GM12878 (cell line): ENCODE measurements around the gene ANO7. TPM values are rescaled to one million over a fixed set of nuclear protein-coding genes. Genes with fewer than 3 reads are reported as not detected.

Experiments
- ATAC-seq: fragments of 200-7000 bp; cut with Tn5 transposase; 3 replicates; pipeline ENCODE4 v1.9.1; 2020; ENCODE audit warnings: mild to moderate bottlenecking, moderate library complexity
- BruUV-seq: library from RNA; stranded (reverse); fragments of 400-500 nt; replicated peaks from 2 replicates; lab custom pipeline; 2021; lab: Mats Ljungman, UMichigan
- CTCF ChIA-PET: fragments of 300-600 bp; sonication (Branson Sonifier 250); formaldehyde crosslinking; extraction: SDS; loops from one replicate; lab custom pipeline; 2021; ENCODE audit warnings: inconsistent platforms; lab: Yijun Ruan, JAX
- POLR2A ChIA-PET: fragments of 350-600 bp; formaldehyde crosslinking; extraction: SDS; loops from one replicate; lab custom pipeline; 2021; ENCODE audit warnings: inconsistent platforms; lab: Charles Lee
- RAD21 ChIA-PET: fragments of 300-600 bp; sonication (Branson Sonifier 250); formaldehyde crosslinking; loops from one replicate; lab custom pipeline; 2023; ENCODE audit warnings: antibody characterized with exemption; ENCODE audit not compliant: unreplicated experiment; lab: Charles Lee
- SMC1A ChIA-PET: fragments of 300-600 bp; sonication (Branson Sonifier 250); formaldehyde crosslinking; loops from one replicate; lab custom pipeline; 2023; ENCODE audit not compliant: unreplicated experiment, uncharacterized antibody; lab: Charles Lee
- DNase-seq: peaks from one replicate; pipeline ENCODE4 v3.0.0-alpha.2; 2011; ENCODE audit warnings: low read depth, low spot score
- FAIRE-seq: peaks from 3 replicates; lab custom pipeline; 2011; peaks lifted over from hg19 to GRCh38; lab: Jason Lieb, UNC
- H2AFZ ChIP-seq: 2 replicates; pipeline ENCODE4 v1.6.0; 2011; ENCODE audit warnings: low read depth, low read length, control low read depth; ENCODE audit not compliant: control insufficient read depth
- H3K27ac ChIP-seq: 2 replicates; pipeline ENCODE4 v1.5.1; 2011; ENCODE audit warnings: control low read depth; ENCODE audit not compliant: control insufficient read depth, insufficient read depth
- H3K27me3 ChIP-seq, 2 experiments: replicated peaks in 1 of 2; 2 replicates each; pipeline versions ENCODE4 v1.6.0 to v1.6.1; 2011; ENCODE audit warnings: low read length in 1 of 2; ENCODE audit not compliant: control insufficient read depth in 2 of 2, insufficient read depth in 2 of 2
- H3K36me3 ChIP-seq, 2 experiments: 2 replicates each; pipeline ENCODE4 v1.5.1; 2011; ENCODE audit warnings: low read length in 1 of 2; ENCODE audit not compliant: control insufficient read depth in 2 of 2, insufficient read depth in 2 of 2
- H3K4me1 ChIP-seq: 2 replicates; pipeline ENCODE4 v1.6.1; 2011; ENCODE audit warnings: mild to moderate bottlenecking, low read length, moderate library complexity, mixed read lengths; ENCODE audit not compliant: control insufficient read depth, insufficient read depth
- H3K4me2 ChIP-seq: 2 replicates; pipeline ENCODE4 v1.6.0; 2011; ENCODE audit warnings: control low read depth; ENCODE audit not compliant: control insufficient read depth, insufficient read depth
- H3K4me3 ChIP-seq: fragments of 200-600 bp; sonication (generic); 2 replicates; pipeline ENCODE4 v1.5.1; 2016
- H3K79me2 ChIP-seq: 2 replicates; pipeline ENCODE4 v1.6.0; 2011; ENCODE audit warnings: low read length; ENCODE audit not compliant: control insufficient read depth, insufficient read depth
- H3K9ac ChIP-seq: 2 replicates; pipeline ENCODE4 v1.8.0; 2011; ENCODE audit warnings: low read length, control low read depth, mixed read lengths; ENCODE audit not compliant: control insufficient read depth, insufficient read depth
- H3K9me3 ChIP-seq: replicated peaks from 3 replicates; pipeline ENCODE4 v1.5.1; 2011; ENCODE audit warnings: mild to moderate bottlenecking, low read length; ENCODE audit not compliant: control insufficient read depth, insufficient read depth
- H4K20me1 ChIP-seq: 2 replicates; pipeline ENCODE4 v1.6.0; 2011; ENCODE audit not compliant: control insufficient read depth, insufficient read depth
- BHLHE40 ChIP-seq, 2 experiments: fragments of 450-650 bp in 1 of 2; IDR thresholded peaks; 2 replicates each; pipeline ENCODE4 v1.6.1; 2011 to 2017; ENCODE audit warnings: low read depth in 2 of 2, borderline replicate concordance in 1 of 2, improper control_type of control experiment in 1 of 2, low read length in 1 of 2, mild to moderate bottlenecking in 1 of 2
- ELK1 ChIP-seq: IDR thresholded peaks from 2 replicates; pipeline ENCODE4 v1.6.1; 2012; ENCODE audit warnings: low read depth, low read length, improper control_type of control experiment
- GABPA ChIP-seq: IDR thresholded peaks from 2 replicates; pipeline ENCODE4 v1.6.1; 2014; ENCODE audit warnings: antibody characterized with exemption, low read depth, mild to moderate bottlenecking, inconsistent platforms
- HDAC6 ChIP-seq: fragments of 200-600 bp; sonication (generic); IDR thresholded peaks from one replicate; pipeline ENCODE4 v1.8.0; 2017; ENCODE audit warnings: antibody characterized with exemption; ENCODE audit not compliant: unreplicated experiment
- HDGF ChIP-seq: fragments of 450-650 bp; IDR thresholded peaks from 2 replicates; pipeline ENCODE4 v1.6.1; 2016; ENCODE audit warnings: antibody characterized with exemption
- IRF5 ChIP-seq: fragments of 450-650 bp; IDR thresholded peaks from 2 replicates; pipeline ENCODE4 v1.6.1; 2017; ENCODE audit warnings: borderline replicate concordance
- JUND ChIP-seq: IDR thresholded peaks from 2 replicates; pipeline ENCODE4 v1.6.1; 2012; ENCODE audit warnings: low read depth, mild to moderate bottlenecking, low read length, improper control_type of control experiment, moderate library complexity
- KAT2A ChIP-seq: conservative IDR thresholded peaks from 2 replicates; pipeline ENCODE4 v1.6.1; 2011; ENCODE audit warnings: low read depth, low read length; ENCODE audit not compliant: control insufficient read depth
- MTA2 ChIP-seq: fragments of 450-650 bp; IDR thresholded peaks from 2 replicates; pipeline ENCODE4 v1.6.1; 2016; ENCODE audit warnings: low read depth, mild to moderate bottlenecking, moderate library complexity
- NFYA ChIP-seq: IDR thresholded peaks from 2 replicates; pipeline ENCODE4 v1.6.1; 2011; ENCODE audit warnings: low read depth, mild to moderate bottlenecking, low read length, improper control_type of control experiment, borderline replicate concordance
- RBBP5 ChIP-seq: fragments of 200-600 bp; sonication (generic); conservative IDR thresholded peaks from 2 replicates; pipeline ENCODE4 v1.6.1; 2016
- SKIL ChIP-seq: fragments of 450-650 bp; IDR thresholded peaks from 2 replicates; pipeline ENCODE4 v1.6.1; 2017; ENCODE audit warnings: mild to moderate bottlenecking, low read depth, inconsistent platforms; ENCODE audit not compliant: poor library complexity, severe bottlenecking
- SP1 ChIP-seq: IDR thresholded peaks from one replicate; pipeline ENCODE4 v1.6.1; 2011; ENCODE audit warnings: low read depth, low read length
- SPI1 ChIP-seq: IDR thresholded peaks from 2 replicates; pipeline ENCODE4 v1.6.1; 2011; ENCODE audit warnings: low read depth, mild to moderate bottlenecking, low read length, moderate library complexity, borderline replicate concordance; ENCODE audit not compliant: insufficient read depth
- YY1 ChIP-seq: IDR thresholded peaks from 2 replicates; pipeline ENCODE4 v1.6.1; 2011; ENCODE audit warnings: low read depth, mild to moderate bottlenecking, low read length
- ZBTB11 ChIP-seq: fragments of 450-650 bp; formaldehyde crosslinking; IDR thresholded peaks from 2 replicates; pipeline ENCODE4 v1.5.0; 2022; ENCODE audit warnings: mild to moderate bottlenecking, missing genetic modification characterization
- WGBS: methylation state at CpG from one replicate; pipeline ENCODE4 v1.1.6; 2016; ENCODE audit warnings: low lambda C conversion rate; ENCODE audit not compliant: insufficient replicate concordance, insufficient coverage; ENCODE audit errors: missing lambda C conversion rate; 5-methylcytosine and 5-hydroxymethylcytosine counted together
- in situ Hi-C: fragments of 300-500 bp; cut with MboI; formaldehyde crosslinking; loops from 9 replicates; pipeline ENCODE4 v1.14.3; 2018; ENCODE audit warnings: mixed read lengths
- intact Hi-C: fragments of 100-400 bp; cut with micrococcal nuclease; formaldehyde crosslinking; loops from one replicate; pipeline ENCODE4 v1.14.2; 2022; ENCODE audit not compliant: unreplicated experiment
- polyA plus RNA-seq, 11 experiments: library from polyadenylated mRNA; depleted of rRNA in 4 of 11; unstranded in 6 of 11; stranded (reverse) in 5 of 11; fragments of >200 nt; fragmentation: Nextera tagmentation in 4 of 11; fragmentation: Illumina TruSeq in 1 of 11; extraction: Ambion mirVana in 4 of 11; extraction: Trizol in 1 of 11; gene quantifications; 1 replicate in 1 of 11; 2 replicates in 10 of 11; pipeline versions ENCODE4 v1.2.1 to v1.2.3, GENCODE V29; 2011 to 2016; ENCODE audit warnings: inconsistent platforms in 2 of 11, missing spikeins in 2 of 11, low read depth in 1 of 11
- total RNA-seq, 4 experiments: library from RNA; depleted of rRNA in 3 of 4; stranded (reverse); fragments of >200 nt in 3 of 4; fragmentation: Illumina TruSeq in 1 of 4; extraction: Trizol in 1 of 4; gene quantifications; 2 replicates each; pipeline versions ENCODE4 v1.2.1 to v1.2.3, GENCODE V29; 2013 to 2021

ANO7 gene
- total and polyA plus RNA-seq, 10 of the 15 experiments (the other 5 are each of a cell fraction or from before 2014, with no cell fraction given): 0.08 to 1.4 (median 0.44) TPM

GRCh38 chr2:241168366-241168765 is 20.1 kb upstream of the ANO7 start (continued):
- TF ChIP-seq ZBTB11 (no peak), YY1 (no peak), NFYA (no peak), RBBP5 (no peak)

- intact Hi-C loops (no loop called here), in situ Hi-C loops (no loop called here)
- no peak overlapping the region for H3K4me3 ChIP-seq
- H3K9me3 ChIP-seq: peaks cover 7% of the 10 kb centered on the region; the same call in 2 of the 3 replicates
- ChIA-PET SMC1A (no interaction called here), CTCF (interaction anchor here (0.6 kb wide), 1 partner anchor 44 kb away, joined by 4 read pairs; no protein-coding TSS in a partner anchor), POLR2A (interaction anchor here (0.6 kb wide), 1 partner anchor 86 kb away, joined by 4 read pairs; no protein-coding TSS in a partner anchor), RAD21 (no interaction called here)
- no peaks in the 10 kb centered on the region for H3K27me3 ChIP-seq
- no peaks in the 10 kb centered on the region for H3K4me1 ChIP-seq
- ATAC-seq (no peak), FAIRE-seq (no peak), DNase-seq (no peak)
- H3K4me2 ChIP-seq: no peak overlapping the region
- WGBS: 100% methylated on average over 2 of the region's 2 CpGs
- no peaks in the 10 kb centered on the region for H4K20me1 ChIP-seq
- H3K27ac ChIP-seq: no peak overlapping the region
- H3K79me2 ChIP-seq: no peaks in the 10 kb centered on the region
- BruUV-seq: no TSS peak
- no peak overlapping the region for H3K9ac ChIP-seq
- peaks cover 3 to 27% of the 10 kb centered on the region in 2 experiments for H3K36me3 ChIP-seq
- no peak overlapping the region for H2AFZ ChIP-seq
- TF ChIP-seq SPI1 (no peak), BHLHE40 (IDR thresholded peaks at IDR 0.05; ENCODE audit: borderline replicate concordance in 1 of 2, low read depth in 2 of 2, low read length in 1 of 2) (no peak), HDGF (no peak), JUND (no peak), MTA2 (no peak), HDAC6 (no peak), GABPA (no peak), ELK1 (no peak), IRF5 (no peak), SP1 (no peak), SKIL (no peak), KAT2A (no peak)
Measured at GRCh38 chr2:241173557-241173956, 14.9 kb upstream of the ANO7 start.
